CD4-positive, alpha-beta T cell treated with Interleukin-12 subunit alpha and Interleukin-12 subunit beta, for 1 hour (primary cell): ENCODE data around the gene ASTN2.
A peak's percentile ranks its signal among the peaks of the same experiment; 100 is the strongest.

ENCODE experiments used
- DNase-seq: peaks from one replicate; pipeline ENCODE4 v3.0.0-alpha.2; 2020

ASTN2 gene

GRCh38 chr9:116589392-116590354, 825.2 kb downstream of the ASTN2 start:
- DNase-seq, result peak; percentile 1

GRCh38 chr9:116587919-116588318, 826.9 kb downstream of the ASTN2 start:
- DNase-seq, result no peak

GRCh38 chr9:116585896-116586295, 829.0 kb downstream of the ASTN2 start:
- DNase-seq, result no peak

GRCh38 chr9:116585204-116585603, 829.7 kb downstream of the ASTN2 start:
- no peak for DNase-seq

GRCh38 chr9:116580853-116581252, 834.0 kb downstream of the ASTN2 start:
- DNase-seq, result no peak

GRCh38 chr9:116576386-116576785, 838.5 kb downstream of the ASTN2 start:
- DNase-seq, result no peak

- DNase-seq, result no peak
Measured at GRCh38 chr9:116574027-116574679, 840.7 kb downstream of the ASTN2 start.

- peak; percentile 1 for DNase-seq
Measured at GRCh38 chr9:116572095-116572748, 842.6 kb downstream of the ASTN2 start.

- no peak for DNase-seq
Measured at GRCh38 chr9:116569111-116569510, 845.7 kb downstream of the ASTN2 start.

GRCh38 chr9:116566677-116567488, 848.0 kb downstream of the ASTN2 start:
- no peak for DNase-seq

- no peak for DNase-seq
Measured at GRCh38 chr9:116565986-116566385, 848.9 kb downstream of the ASTN2 start.

- DNase-seq, result no peak
Measured at GRCh38 chr9:116564266-116564793, 850.5 kb downstream of the ASTN2 start.

- DNase-seq, result no peak
Measured at GRCh38 chr9:116558818-116559540, 855.9 kb downstream of the ASTN2 start.

GRCh38 chr9:116558035-116558434, 856.8 kb downstream of the ASTN2 start:
- DNase-seq, result no peak

GRCh38 chr9:116555556-116556155, 859.2 kb downstream of the ASTN2 start:
- DNase-seq, result no peak

GRCh38 chr9:116555119-116555518, 859.7 kb downstream of the ASTN2 start:
- no peak for DNase-seq

GRCh38 chr9:116550696-116551436, 864.0 kb downstream of the ASTN2 start:
- DNase-seq, result no peak

GRCh38 chr9:116549786-116550660, 864.8 kb downstream of the ASTN2 start:
- DNase-seq, result no peak

GRCh38 chr9:116549061-116549664, 865.7 kb downstream of the ASTN2 start:
- DNase-seq, result peak; percentile 0
